Small intestine (tissue), 7 donors: ENCODE data around the gene GRAMD1A. TPM values are rescaled to one million over a fixed set of nuclear protein-coding genes. Genes with fewer than 3 reads are reported as not detected.
A peak's percentile ranks its signal among the peaks of the same experiment; 100 is the strongest.
"Not testable (repeated sequence)": the region's sequence is repeated elsewhere in the genome, so short reads cannot be mapped to it uniquely, and the experiment has no call there.

Source experiments
- DNase-seq, 2 donors: peaks; one replicate each; pipeline versions ENCODE4 v3.0.0 to v3.0.0-alpha.2; 2013
- FAIRE-seq: peaks from 2 replicates; lab custom pipeline; 2012; peaks lifted over from hg19 to GRCh38; lab: Jason Lieb, UNC
- H3K27ac ChIP-seq, 3 donors: one replicate each; pipeline ENCODE4 v1.5.1; 2013; ENCODE audit warnings: low read length in 2 of 3, mild to moderate bottlenecking in 2 of 3, control low read depth in 1 of 3, inconsistent platforms in 1 of 3, low read depth in 1 of 3, moderate library complexity in 1 of 3
- H3K27me3 ChIP-seq, 3 donors: one replicate each; pipeline ENCODE4 v1.6.1; 2013; ENCODE audit warnings: low read length in 3 of 3, inconsistent platforms in 1 of 3; ENCODE audit not compliant: control insufficient read depth in 3 of 3, insufficient read depth in 3 of 3
- H3K36me3 ChIP-seq, 3 donors: one replicate each; pipeline ENCODE4 v1.6.1; 2013; ENCODE audit warnings: low read length in 3 of 3, inconsistent platforms in 1 of 3, low read depth in 1 of 3, mild to moderate bottlenecking in 1 of 3, moderate library complexity in 1 of 3; ENCODE audit not compliant: control insufficient read depth in 3 of 3, insufficient read depth in 2 of 3
- H3K4me1 ChIP-seq, 3 donors: one replicate each; pipeline ENCODE4 v1.6.1; 2013; ENCODE audit warnings: low read length in 2 of 3, inconsistent platforms in 1 of 3, low read depth in 1 of 3, mild to moderate bottlenecking in 1 of 3, moderate library complexity in 1 of 3; ENCODE audit not compliant: control insufficient read depth in 3 of 3, insufficient read depth in 2 of 3
- H3K4me3 ChIP-seq, 3 donors: one replicate each; pipeline ENCODE4 v1.5.1; 2013; ENCODE audit warnings: low read length in 3 of 3, control low read depth in 1 of 3, inconsistent platforms in 1 of 3, low read depth in 1 of 3, mild to moderate bottlenecking in 1 of 3, moderate library complexity in 1 of 3
- H3K9me3 ChIP-seq, 2 donors: one replicate each; pipeline ENCODE4 v1.6.1; 2013; ENCODE audit warnings: low read depth in 1 of 2, low read length in 1 of 2; ENCODE audit not compliant: control insufficient read depth in 2 of 2, insufficient read depth in 1 of 2
- WGBS, 3 donors: extraction: QIAGEN DNeasy Blood & Tissue Kit; methylation state at CpG; one replicate each; pipeline ENCODE4 v1.1.7; 2013; 5-methylcytosine and 5-hydroxymethylcytosine counted together
- polyA plus RNA-seq, 4 donors: library from polyadenylated mRNA; stranded (reverse) in 3 of 4; unstranded in 1 of 4; fragments of 200-250 nt in 3 of 4; fragments of 120-200 nt in 1 of 4; gene quantifications; one replicate each; pipeline versions ENCODE4 v1.2.1 to v1.2.3, GENCODE V29; 2013
- donor health status: healthy with polysubstance abuse.
- donor health status: control.
- donor health status: control.
- donor health status: Bipolar disorder and iron deficiency.
- donor health status: healthy.

GRAMD1A gene
- polyA plus RNA-seq, 4 donors: 2.0 to 47.0 (median 22.3) TPM

GRCh38 chr19:34961775-34962686 is 38.1 kb upstream of the GRAMD1A start:
- FAIRE-seq: no peak
- 76 to 91% (median 88%) methylated on average over 5 of the region's 5 CpGs for WGBS, 3 donors
- peak overlapping the region in 2 of 3 donors; percentile 7 to 86 for H3K4me3 ChIP-seq
- peaks cover 9 to 69% of the 10 kb centered on the region in 2 donors for H3K9me3 ChIP-seq
- peak; percentile 27 to 56 for DNase-seq
- H3K27me3 ChIP-seq: no peaks in the 10 kb centered on the region
- peaks cover 0 to 12% (median 4%) of the 10 kb centered on the region in 3 donors for H3K4me1 ChIP-seq
- peaks cover 20 to 42% (median 21%) of the 10 kb centered on the region in 3 donors for H3K36me3 ChIP-seq
- H3K27ac ChIP-seq: peak overlapping the region in 1 of 3 donors; percentile 74

GRCh38 chr19:34962687-34963572 is 37.2 kb upstream of the GRAMD1A start:
- Histone ChIP-seq H3K4me1 (peaks cover 0 to 12% (median 4%) of the 10 kb centered on the region in 3 donors), H3K27me3 (no peaks in the 10 kb centered on the region), H3K4me3 (peak overlapping the region; percentile 86 to 90 (median 87)), H3K27ac (peak overlapping the region; percentile 5 to 74 (median 42)), H3K9me3 (peaks cover 6 to 67% of the 10 kb centered on the region in 2 donors), H3K36me3 (peaks cover 15 to 37% (median 21%) of the 10 kb centered on the region in 3 donors)
- DNase-seq (peak; percentile 35 to 51), FAIRE-seq (no peak)
- 30 to 31% (median 30%) methylated on average over 14 of the region's 14 CpGs for WGBS, 3 donors

GRCh38 chr19:34963573-34964406 is 36.3 kb upstream of the GRAMD1A start, which contains the start of gene ZNF792:
ZNF792 (minus strand) TSS chr19:34964229; CDS start chr19:34963662, 567 bp downstream.
- Histone ChIP-seq H3K4me3 (peak within 1 kb of the TSS; percentile 86 to 90 (median 87)), H3K27me3 (no peaks in the 10 kb centered on the region), H3K4me1 (peaks cover 0 to 12% (median 4%) of the 10 kb centered on the region in 3 donors), H3K9me3 (peaks cover 6 to 64% of the 10 kb centered on the region in 2 donors), H3K36me3 (peaks cover 7 to 29% (median 15%) of the 10 kb centered on the region in 3 donors), H3K27ac (peak within 1 kb of the TSS; percentile 5 to 74 (median 42))
- FAIRE-seq (no peak), DNase-seq (peak; percentile 56 to 76)
- 0 to 1% (median 1%) methylated on average over 58 to 78 of the region's 78 CpGs for WGBS, 3 donors

- 55 to 56% (median 56%) methylated on average over 6 of the region's 6 CpGs for WGBS, 3 donors
Observed at GRCh38 chr19:34964598-34964997, 35.5 kb upstream of the GRAMD1A start.

GRCh38 chr19:34965505-34965904 is 34.6 kb upstream of the GRAMD1A start:
- WGBS, 3 donors: 63 to 80% (median 70%) methylated on average over 5 of the region's 5 CpGs
- not testable (repeated sequence) for FAIRE-seq, H3K27ac ChIP-seq, DNase-seq, H3K4me3 ChIP-seq, H3K27me3 ChIP-seq
- peaks cover 0 to 11% (median 0%) of the 10 kb centered on the region in 3 donors for H3K36me3 ChIP-seq
- peaks cover 0 to 12% (median 4%) of the 10 kb centered on the region in 3 donors for H3K4me1 ChIP-seq
- peaks cover 0 to 57% of the 10 kb centered on the region in 2 donors for H3K9me3 ChIP-seq

More at GRCh38 chr19:34964598-34964997, 35.5 kb upstream of the GRAMD1A start:
- Histone ChIP-seq H3K4me3 (peak overlapping the region in 1 of 3 donors; percentile 87), H3K9me3 (peaks cover under 1 to 59% of the 10 kb centered on the region in 2 donors), H3K27me3 (no peaks in the 10 kb centered on the region), H3K4me1 (peaks cover 0 to 12% (median 4%) of the 10 kb centered on the region in 3 donors), H3K36me3 (peaks cover 3 to 20% (median 8%) of the 10 kb centered on the region in 3 donors), H3K27ac (no peak overlapping the region)
- FAIRE-seq (no peak), DNase-seq (no peak)

- no peak for FAIRE-seq
- Histone ChIP-seq H3K36me3 (no peaks in the 10 kb centered on the region), H3K9me3 (peaks cover 0 to 46% of the 10 kb centered on the region in 2 donors), H3K4me1 (peaks cover 0 to 6% (median 4%) of the 10 kb centered on the region in 3 donors), H3K27me3 (no peaks in the 10 kb centered on the region), H3K27ac (no peak overlapping the region), H3K4me3 (no peak overlapping the region)
- WGBS, 3 donors: 74 to 85% (median 80%) methylated on average over 6 of the region's 6 CpGs
- no peak for DNase-seq
Observed at GRCh38 chr19:34967551-34967950, 32.6 kb upstream of the GRAMD1A start.

GRCh38 chr19:34969721-34970120 is 30.4 kb upstream of the GRAMD1A start:
- WGBS, 3 donors: 87 to 96% (median 92%) methylated on average over 6 of the region's 6 CpGs
- Histone ChIP-seq H3K9me3 (peaks cover 0 to 45% of the 10 kb centered on the region in 2 donors), H3K27me3 (no peaks in the 10 kb centered on the region), H3K36me3 (no peaks in the 10 kb centered on the region), H3K4me3 (no peak overlapping the region), H3K4me1 (peaks cover 0 to 8% (median 0%) of the 10 kb centered on the region in 3 donors), H3K27ac (no peak overlapping the region)
- DNase-seq: no peak
- FAIRE-seq: no peak
